Stimulated activated CD8-positive, alpha-beta memory T cell treated with anti-CD3 and anti-CD28 coated beads, Interleukin-4, amount 100 ng/mL, for 48 hours (primary cell): ENCODE data around the gene COP1.

Experiments used
- DNase-seq: peaks from one replicate; pipeline ENCODE4 v3.0.0-alpha.2; 2020

COP1 gene

DNA sequence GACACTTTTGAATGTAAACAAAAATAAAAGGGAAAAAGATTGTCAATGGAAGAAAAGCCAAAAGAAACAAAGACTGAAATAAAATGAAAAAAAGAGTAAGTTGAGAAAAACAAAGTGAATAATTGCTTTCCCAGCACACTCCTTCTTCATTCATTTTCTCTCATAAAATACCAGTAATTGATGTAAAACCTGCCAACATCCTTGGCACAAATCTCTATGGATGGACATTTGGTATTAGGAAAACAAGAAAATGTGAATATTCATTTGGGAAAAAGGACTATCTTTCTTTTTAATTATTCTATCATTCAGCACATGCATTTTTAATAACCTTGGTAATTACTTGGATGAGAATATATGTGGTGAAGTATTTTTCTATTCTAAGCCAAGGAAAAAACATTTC, 259.3 kb downstream of the COP1 start:
- no peak for DNase-seq

DNA sequence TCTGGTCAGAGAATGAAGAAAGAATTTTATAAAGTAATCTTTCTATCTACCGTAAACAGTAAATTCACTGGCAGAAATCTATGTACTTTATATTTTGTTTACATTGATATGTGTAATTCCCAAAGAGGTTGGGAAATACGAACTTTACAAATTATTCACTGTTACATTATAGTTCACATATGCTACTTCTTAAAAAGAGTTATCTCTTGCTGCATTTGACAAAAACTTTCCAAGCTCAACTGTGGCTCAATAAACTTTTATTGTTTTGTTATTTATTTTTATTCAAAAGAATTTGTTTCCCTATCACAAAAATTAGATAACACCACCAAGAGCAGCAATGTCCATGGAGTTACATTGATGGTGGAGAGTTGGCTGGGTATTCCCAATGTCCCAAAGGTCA, 262.5 kb downstream of the COP1 start:
- DNase-seq, result no peak

DNA sequence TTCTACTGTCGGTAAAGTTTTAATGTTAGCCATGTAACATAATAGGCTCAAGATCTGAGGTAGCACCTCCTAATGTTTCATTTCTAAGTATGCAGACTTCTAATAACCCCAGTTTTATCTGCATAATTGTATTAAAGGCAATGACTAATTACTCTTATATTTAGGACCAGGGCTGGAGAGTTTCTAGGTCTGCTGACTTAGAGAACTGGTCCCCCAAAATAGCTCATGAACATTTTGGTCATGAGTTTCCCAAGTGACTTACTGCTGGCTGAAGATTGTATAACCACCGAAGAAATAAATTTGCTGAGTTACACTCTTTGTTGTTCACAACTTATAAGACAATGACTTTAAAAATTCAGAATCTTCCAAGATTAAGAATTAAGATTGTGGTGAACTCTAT, 265.9 kb downstream of the COP1 start:
- no peak for DNase-seq

DNA sequence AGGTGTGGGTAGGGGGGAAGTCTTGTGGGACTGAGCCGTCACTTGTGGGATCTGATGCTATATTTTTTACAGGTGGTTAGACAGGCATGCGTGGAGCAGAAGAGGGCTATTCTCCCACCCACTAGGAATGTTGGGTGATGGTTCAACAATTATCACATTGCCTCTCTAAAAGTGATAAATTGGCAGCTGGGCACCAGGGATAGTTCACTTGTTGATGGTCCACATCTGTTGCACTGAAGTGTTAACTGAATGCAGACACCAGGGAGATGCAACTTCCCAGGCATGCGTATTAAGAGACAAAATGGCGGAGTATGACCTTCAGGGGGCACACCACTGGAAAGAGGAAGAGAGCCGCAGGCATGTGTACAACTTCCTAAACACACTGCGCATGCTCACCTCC, 270.4 kb downstream of the COP1 start:
- no peak for DNase-seq

DNA sequence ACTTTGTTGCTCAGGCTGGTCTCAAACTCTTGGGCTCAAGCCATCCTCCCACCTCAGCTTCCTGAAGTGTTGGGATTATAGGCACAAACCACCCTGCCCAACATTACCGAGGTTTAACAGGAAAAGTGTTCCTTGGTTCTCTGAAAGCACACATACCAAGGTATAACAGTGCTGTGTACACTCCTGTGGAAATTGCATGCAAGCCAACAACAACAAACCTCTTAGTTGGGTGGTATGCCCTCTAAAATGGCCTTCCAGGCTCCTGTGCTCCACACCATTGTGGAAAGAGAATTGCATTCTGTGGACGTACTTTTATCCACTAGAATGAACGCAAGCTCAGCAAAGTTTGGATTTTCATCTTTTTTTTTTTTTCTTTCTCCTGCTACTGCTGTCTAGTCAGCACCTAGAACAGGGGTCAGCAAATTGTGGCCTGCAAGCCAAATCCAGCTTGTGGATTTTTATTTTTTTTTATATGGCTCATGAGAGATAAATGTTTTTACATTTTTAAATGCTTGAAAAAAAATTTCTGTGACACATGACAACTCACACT, 271.4 kb downstream of the COP1 start:
- DNase-seq, result no peak

DNA sequence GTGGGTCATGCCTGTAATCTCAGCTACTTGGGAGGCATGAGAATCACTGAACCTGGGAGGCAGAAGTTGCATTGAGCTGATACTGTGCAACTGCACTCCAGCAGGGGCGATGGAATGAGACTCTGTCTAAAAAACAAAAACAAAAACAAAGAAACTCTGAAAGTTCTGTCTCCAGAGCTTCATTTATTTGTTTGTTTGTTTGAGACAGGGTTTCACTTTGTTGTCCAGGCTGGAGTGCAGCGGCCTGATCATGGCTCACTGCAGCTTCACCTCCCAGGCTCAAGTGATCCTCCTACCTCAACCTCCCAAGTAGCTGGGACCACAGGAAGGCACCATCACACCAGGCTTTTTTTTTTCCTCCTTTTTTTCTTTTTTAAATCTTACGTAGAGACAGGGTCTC, 271.9 kb downstream of the COP1 start:
- no peak for DNase-seq

DNA sequence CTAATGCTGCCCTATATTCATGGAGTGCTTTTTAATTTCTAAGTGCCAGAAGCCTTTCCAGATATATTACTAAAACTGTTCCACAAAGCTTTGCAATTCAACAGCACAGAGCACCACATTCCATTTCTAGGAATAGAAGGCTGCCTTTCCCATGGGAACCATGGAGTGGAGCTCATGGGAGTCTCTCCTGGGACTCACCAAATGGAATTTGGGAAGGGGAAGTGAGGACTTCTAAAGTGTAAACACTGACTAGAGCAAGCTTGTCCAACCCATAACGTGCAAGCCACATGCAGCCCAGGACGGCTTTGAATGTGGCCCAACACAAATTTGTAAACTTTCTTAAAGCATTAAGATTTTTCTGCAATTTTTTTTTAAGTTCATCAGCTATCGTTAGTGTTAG, 273.3 kb downstream of the COP1 start:
- no peak for DNase-seq

DNA sequence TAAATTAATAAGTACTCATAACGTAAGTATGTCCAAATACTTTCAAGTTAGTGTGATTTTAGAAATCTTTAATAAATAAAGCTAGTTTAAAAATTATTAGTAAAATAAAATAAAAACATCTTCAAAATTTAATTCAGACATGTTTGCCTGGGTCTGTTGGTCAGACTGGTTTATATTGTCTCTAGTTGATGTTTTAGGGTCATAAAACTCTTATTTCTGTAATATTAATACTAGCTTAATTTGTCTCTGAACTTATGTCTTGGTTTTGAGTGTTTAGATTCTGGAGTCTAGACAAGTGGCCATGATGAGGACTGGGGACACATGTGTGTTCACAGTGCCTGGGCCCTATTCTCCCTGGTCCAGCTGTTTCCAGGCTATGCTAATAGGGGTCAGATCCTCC, 279.1 kb downstream of the COP1 start:
- DNase-seq, result no peak

DNA sequence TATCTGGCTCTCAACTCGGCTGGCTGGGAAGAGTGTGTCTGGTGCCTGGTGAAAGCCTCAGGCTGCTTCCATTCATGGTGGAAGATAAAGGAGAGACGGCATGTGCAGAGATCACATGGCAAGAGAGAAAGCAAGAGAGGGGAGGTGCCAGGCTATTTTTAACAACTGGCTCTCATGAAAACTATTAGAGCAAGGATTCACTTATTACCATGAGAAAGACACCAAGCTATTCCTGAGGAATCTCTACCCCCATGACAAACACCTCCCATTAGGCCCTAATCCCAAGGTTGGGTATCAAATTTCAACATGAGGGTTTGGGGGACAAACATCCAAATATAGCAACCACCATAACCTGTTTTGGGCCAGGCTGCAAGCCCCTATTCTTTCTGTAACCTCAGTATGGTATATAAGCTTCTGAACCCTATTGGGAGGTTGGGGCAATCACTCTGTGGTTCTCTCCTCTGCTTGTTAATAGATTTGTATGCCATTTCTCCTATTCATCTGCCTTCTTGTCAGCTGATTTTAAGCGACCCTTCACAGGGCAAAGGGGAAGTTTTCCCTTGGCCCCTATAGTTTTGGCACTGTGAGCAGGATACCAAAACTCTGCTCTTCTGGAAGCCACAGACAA, 284.7 kb downstream of the COP1 start:
- DNase-seq, result no peak

DNA sequence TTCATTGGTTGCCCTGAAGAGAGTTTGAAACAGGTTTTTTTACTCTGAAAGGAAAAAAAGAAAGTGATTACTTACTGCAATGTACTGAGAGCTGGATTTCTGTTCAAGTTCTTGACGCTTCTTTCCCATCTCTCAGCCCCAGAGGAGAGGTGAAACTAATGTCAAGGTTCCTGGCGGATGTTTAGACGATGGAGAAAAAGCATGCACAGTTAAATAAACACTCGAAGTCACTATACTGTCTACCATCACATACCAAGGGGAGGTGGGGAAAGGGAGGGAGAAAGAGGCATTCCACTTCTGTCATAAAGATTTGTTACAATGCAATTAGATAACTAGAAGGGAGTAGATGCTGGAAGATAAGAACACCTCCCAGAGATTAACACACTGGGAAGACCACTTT, 286.7 kb downstream of the COP1 start:
- no peak for DNase-seq

DNA sequence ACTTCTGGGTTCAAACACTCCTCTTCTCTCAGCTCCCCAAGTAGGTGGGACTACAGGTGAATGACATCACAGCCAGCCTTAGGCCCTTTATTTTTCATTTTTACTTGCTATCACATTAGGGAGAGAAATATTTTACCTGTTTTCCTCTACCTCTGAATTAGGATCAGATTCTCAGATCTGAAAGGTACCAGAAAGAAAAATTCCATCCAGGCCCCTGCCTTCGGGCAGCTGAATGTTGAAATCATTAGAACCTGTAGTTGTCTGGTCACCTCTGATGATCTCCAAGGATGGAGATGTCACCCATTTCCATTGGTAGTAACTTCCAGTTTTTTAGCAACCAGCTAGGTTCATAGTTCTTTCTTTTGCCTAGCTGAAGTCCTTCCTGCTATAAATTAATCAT, 288.1 kb downstream of the COP1 start:
- no peak for DNase-seq

DNA sequence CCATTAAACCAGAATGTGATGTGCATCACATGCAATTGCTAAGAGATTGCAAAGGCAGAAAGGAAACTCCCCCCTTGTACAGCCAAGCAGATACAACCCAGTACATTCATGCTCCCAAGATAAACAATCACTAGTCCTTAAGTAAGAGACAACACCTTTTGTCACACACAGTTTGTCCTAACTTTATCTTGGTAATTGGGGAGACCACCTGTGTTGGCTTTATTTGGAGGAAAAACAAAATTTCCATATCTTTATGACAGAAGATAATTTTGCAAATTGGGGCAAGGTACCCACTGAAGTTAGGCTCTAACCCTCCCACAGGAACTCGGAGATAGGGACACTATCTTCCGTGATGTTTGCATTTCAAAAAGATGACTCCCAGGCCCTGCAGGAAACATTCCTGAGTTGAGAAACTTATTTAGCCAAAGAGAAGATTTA, 288.7 kb downstream of the COP1 start:
- DNase-seq, result no peak

DNA sequence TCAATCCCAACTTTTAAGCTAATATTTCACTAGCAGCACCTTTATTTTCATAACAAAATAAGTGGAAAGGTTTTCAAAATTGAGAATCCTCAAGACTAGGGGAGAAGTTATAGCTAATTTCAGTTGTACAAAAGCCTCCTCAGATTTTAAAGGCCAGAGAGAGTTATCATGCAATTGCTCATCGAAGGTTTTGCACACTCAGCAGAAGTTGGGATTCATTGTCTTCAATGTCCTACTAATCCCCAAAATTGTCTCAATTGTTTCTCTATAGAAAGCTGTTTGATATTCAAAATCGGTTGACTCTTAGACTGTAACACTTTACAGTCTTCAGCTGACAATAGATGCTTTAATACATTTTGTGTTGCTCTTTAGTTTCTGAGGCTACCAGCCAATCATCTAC, 293.0 kb downstream of the COP1 start:
- no peak for DNase-seq

DNA sequence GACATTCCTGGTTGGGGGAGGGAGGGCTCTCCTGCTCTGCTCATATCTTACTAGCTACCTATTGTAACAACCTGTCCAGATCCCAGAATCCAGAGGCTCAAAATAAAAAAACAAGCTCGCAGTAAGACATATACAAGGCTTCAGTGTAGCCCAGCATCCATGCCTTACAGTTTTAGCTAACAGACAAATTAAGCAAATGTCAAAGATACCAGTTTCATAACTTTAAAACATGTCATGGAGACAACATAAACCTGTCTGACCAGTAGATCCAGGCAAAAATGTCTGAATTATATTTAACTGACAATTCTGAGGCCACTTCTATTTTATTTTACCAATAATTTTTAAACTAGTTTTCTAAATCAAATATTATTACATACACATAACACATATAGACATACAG, 295.9 kb downstream of the COP1 start:
- DNase-seq, result no peak

DNA sequence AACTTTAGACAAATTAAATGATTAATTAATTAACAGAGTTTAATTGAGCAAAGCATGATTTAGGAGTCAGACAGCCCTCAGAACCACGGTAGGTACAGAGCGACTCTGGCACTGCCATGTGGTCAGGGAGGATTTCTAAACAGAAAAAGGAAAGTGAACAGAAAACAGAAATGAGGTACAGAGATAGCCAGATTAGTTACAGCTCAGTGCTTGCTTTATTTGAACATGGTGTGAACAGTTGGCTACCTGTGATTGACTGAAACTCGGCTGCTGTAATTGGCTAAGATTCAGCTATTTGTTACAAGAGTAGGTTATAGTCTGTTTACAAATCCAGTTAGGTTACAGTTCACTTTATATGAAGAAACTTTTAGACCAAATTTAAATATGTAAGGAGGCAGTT, 300.7 kb downstream of the COP1 start:
- no peak for DNase-seq

DNA sequence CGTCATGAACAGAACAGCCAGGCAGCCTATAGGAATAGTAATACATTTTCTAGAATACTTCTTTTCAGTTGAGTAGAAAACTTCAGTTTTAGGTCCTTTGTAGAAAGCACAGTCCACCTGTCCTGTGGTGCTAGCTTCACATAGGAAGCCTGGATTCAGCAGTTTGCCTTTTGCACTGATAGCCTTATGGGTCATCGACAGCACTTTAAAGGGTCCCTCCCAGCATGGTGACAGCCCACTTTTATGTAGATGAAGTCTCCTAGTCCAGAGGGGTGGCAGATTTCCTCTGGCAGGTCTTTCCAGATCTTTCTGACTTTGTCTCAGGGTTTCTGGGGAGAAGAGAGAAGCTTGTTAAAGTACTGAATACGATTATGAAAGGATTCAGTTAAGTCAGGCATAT, 302.3 kb downstream of the COP1 start:
- DNase-seq, result no peak

DNA sequence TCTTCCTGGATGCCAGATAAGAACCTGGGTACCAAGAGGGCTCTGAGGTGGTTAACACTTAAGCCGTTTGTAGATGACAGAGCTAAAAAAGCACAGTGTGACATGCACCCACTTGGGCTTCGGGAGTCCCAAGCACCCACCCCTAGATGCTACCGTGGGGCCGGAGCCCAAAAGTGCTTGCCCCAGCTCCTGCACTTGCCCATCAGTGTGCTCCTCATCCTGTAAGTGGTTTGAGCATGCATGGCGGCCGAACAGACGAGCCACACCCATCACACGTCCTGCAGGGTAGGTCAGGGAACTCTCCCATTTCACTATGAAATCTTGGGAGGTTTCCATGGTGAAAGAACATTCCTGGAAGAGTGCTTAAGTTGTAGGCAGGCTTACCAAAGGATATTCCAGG, 304.8 kb downstream of the COP1 start:
- DNase-seq, result no peak

DNA sequence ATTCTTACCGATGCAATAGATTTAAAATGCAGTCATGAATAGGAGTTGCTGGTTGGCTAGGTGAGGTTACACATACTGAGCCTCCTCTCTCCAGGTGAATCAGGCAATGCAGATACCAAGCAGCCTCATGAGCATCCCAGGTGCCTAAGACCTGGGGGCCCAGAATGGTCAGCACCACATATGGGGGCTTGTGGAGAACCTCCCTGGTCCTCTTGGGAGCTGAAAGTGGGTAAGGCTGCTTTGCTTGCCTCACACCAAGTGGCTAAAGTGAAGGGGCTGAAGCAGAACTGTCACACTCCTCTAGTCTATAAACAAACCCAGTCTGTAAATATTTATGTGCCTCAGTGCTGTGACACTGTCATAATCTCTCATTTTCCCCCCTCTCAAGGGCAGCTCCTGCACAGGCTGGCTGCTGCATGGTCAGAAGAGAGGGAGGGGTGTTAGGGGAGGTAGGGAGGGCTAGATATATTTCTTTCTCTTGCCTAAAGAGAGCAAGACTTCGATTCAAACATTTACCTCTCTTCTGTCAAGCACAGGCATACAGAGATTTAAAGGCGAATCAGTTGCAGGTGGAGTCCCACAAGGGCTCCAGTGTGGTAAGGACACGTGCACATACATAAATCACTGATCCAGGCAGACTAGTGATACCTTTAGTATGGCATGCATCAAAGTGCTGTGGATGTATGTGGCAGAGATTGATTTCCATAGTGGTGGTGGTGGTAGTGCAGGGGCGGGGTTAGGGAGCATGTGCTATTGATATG, 305.8 kb downstream of the COP1 start:
- DNase-seq, result no peak

DNA sequence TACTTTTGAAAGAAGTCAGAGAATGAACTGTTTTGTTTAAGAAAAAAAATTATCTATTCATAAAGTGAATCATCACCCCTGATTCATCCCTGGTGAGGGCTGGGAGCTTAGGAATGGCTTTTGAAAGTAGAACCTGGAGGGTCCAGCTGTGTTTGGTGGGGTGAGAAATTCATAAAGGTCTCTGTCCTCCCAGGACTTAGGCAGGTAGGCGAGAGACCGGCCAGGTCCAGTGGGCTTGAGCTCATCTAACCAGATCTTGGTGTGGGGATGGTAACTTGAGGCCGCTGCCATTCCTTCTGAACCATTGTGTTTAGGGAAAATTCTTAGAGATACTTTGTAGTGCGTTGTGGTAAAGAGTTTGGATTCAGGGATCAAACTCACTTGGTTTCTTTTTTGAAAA, 306.9 kb downstream of the COP1 start:
- no peak for DNase-seq

DNA sequence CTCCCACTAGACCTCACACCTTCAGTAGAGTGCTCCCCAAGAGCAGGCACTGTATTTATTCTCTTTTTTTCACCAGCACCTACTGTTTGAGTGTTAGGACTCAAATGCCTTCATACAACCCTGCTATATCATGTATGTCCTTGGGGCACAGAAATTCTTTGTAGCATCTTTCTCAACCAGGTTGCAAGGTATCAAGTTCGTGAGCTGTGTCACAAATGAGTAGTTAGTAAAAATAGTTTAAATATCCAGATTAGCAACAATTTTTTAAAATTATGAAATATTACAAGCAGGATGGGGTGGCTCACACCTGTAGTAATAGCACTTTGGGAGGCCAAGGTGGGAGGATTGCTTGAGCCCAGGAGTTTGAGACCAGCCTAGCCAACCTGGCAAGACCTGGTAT, 311.1 kb downstream of the COP1 start:
- DNase-seq, result no peak
